A549 (cell line): ENCODE measurements around the gene ELMOD1. TPM values are rescaled to one million over a fixed set of nuclear protein-coding genes. Genes with fewer than 3 reads are reported as not detected.
A peak's percentile ranks its signal among the peaks of the same experiment; 100 is the strongest.

Experiments used
- ATAC-seq, 2 experiments: fragments of 200-7000 bp in 1 of 2; fragments of >200 bp in 1 of 2; cut with Nextera tagmentation in 1 of 2; cut with Tn5 transposase in 1 of 2; 3 replicates each; pipeline versions ENCODE4 v1.8.0 to v1.9.1; 2018 to 2020; ENCODE audit warnings: mild to moderate bottlenecking in 1 of 2, moderate library complexity in 1 of 2
- CTCF ChIA-PET: fragments of 300-600 bp; sonication (Branson Sonifier 250); formaldehyde crosslinking; extraction: SDS; loops from one replicate; lab custom pipeline; 2021; ENCODE audit warnings: antibody characterized with exemption, inconsistent platforms; lab: Yijun Ruan, JAX
- POLR2A ChIA-PET: fragments of 350-600 bp; formaldehyde crosslinking; extraction: SDS; loops from one replicate; lab custom pipeline; 2021; ENCODE audit warnings: antibody characterized with exemption, inconsistent platforms; lab: Yijun Ruan, JAX
- DNase-seq, 2 experiments: peaks; one replicate each; pipeline versions ENCODE4 v3.0.0 to v3.0.0-alpha.2; 2011 to 2016; ENCODE audit warnings: low read depth in 1 of 2, low spot score in 1 of 2
- FAIRE-seq: peaks from 2 replicates; lab custom pipeline; 2011; peaks lifted over from hg19 to GRCh38; lab: Jason Lieb, UNC
- H3K27ac ChIP-seq, 2 experiments: fragments of >200 bp; sonication (Bioruptor Twin); formaldehyde crosslinking; 3 replicates each; pipeline ENCODE4 v1.5.1; 2016 to 2017
- H3K4me1 ChIP-seq: fragments of >200 bp; sonication (Bioruptor Twin); formaldehyde crosslinking; 3 replicates; pipeline ENCODE4 v1.6.1; 2016
- H3K4me2 ChIP-seq: fragments of >200 bp; sonication (Bioruptor Twin); formaldehyde crosslinking; 3 replicates; pipeline ENCODE4 v1.6.1; 2016
- H3K4me3 ChIP-seq: fragments of >200 bp; sonication (Bioruptor Twin); formaldehyde crosslinking; 3 replicates; pipeline ENCODE4 v1.5.1; 2016
- H3K9me3 ChIP-seq: fragments of >200 bp; sonication (Bioruptor Twin); formaldehyde crosslinking; 3 replicates; pipeline ENCODE4 v1.6.1; 2016
- CBX8 ChIP-seq: fragments of 200-600 bp; sonication (generic); IDR thresholded peaks from 2 replicates; pipeline ENCODE4 v1.6.1; 2016
- CEBPB ChIP-seq, 2 experiments: fragments of >200 bp in 1 of 2; sonication (Bioruptor Twin) in 1 of 2; formaldehyde crosslinking in 1 of 2; IDR thresholded peaks; 2 replicates each; pipeline ENCODE4 v1.6.1; 2012 to 2016
- CHD2 ChIP-seq: fragments of 150-350 bp; IDR thresholded peaks from 2 replicates; pipeline ENCODE4 v1.6.1; 2014; ENCODE audit warnings: low read length; ENCODE audit not compliant: partially characterized antibody
- EP300 ChIP-seq, 2 experiments: fragments of >200 bp; sonication (Bioruptor Twin); formaldehyde crosslinking; IDR thresholded peaks; 2 replicates in 1 of 2; 3 replicates in 1 of 2; pipeline ENCODE4 v1.6.1; 2016 to 2017
- FOSL2 ChIP-seq, 2 experiments: fragments of 450-650 bp in 1 of 2; fragments of >200 bp in 1 of 2; sonication (Bioruptor Twin) in 1 of 2; formaldehyde crosslinking; IDR thresholded peaks; 2 replicates each; pipeline versions ENCODE4 v1.5.0 to v1.6.1; 2016 to 2020; ENCODE audit warnings: mild to moderate bottlenecking in 1 of 2, moderate library complexity in 1 of 2
- GATA3 ChIP-seq: IDR thresholded peaks from 2 replicates; pipeline ENCODE4 v1.6.1; 2012; ENCODE audit warnings: borderline replicate concordance
- JUN ChIP-seq, 2 experiments: fragments of >200 bp; sonication (Bioruptor Twin); formaldehyde crosslinking; IDR thresholded peaks; 2 replicates in 1 of 2; 3 replicates in 1 of 2; pipeline ENCODE4 v1.6.1; 2016 to 2017
- JUNB ChIP-seq: fragments of >200 bp; sonication (Bioruptor Twin); formaldehyde crosslinking; IDR thresholded peaks from 2 replicates; pipeline ENCODE4 v1.6.1; 2016
- KDM5A ChIP-seq: fragments of 200-600 bp; sonication (generic); IDR thresholded peaks from 2 replicates; pipeline ENCODE4 v1.6.1; 2016; ENCODE audit warnings: antibody characterized with exemption, mild to moderate bottlenecking
- MAFK ChIP-seq: fragments of 450-650 bp; IDR thresholded peaks from 2 replicates; pipeline ENCODE4 v1.6.1; 2014; ENCODE audit not compliant: partially characterized antibody
- MAZ ChIP-seq: fragments of 150-350 bp; IDR thresholded peaks from 2 replicates; pipeline ENCODE4 v1.6.1; 2014; ENCODE audit warnings: antibody characterized with exemption, low read depth, low read length, borderline replicate concordance
- MYC ChIP-seq: IDR thresholded peaks from 2 replicates; pipeline ENCODE4 v1.6.1; 2012; ENCODE audit warnings: mild to moderate bottlenecking, inconsistent platforms, low read length, improper control_type of control experiment, borderline replicate concordance
- RAD21 ChIP-seq, 2 experiments: fragments of >200 bp in 1 of 2; sonication (Bioruptor Twin) in 1 of 2; formaldehyde crosslinking in 1 of 2; IDR thresholded peaks in 1 of 2; conservative IDR thresholded peaks in 1 of 2; 2 replicates in 1 of 2; 3 replicates in 1 of 2; pipeline ENCODE4 v1.6.1; 2012 to 2018; ENCODE audit warnings: inconsistent platforms in 1 of 2
- RARB ChIP-seq: fragments of 250-450 bp; sonication (Bioruptor Pico); IDR thresholded peaks from 2 replicates; pipeline ENCODE4 v1.8.0; 2021; ENCODE audit warnings: mild to moderate bottlenecking, moderate library complexity
- RFX5 ChIP-seq: fragments of 450-650 bp; IDR thresholded peaks from 2 replicates; pipeline ENCODE4 v1.7.1; 2014; ENCODE audit warnings: antibody characterized with exemption, mild to moderate bottlenecking, moderate library complexity
- SMC3 ChIP-seq: fragments of >200 bp; sonication (Bioruptor Twin); formaldehyde crosslinking; IDR thresholded peaks from 3 replicates; pipeline ENCODE4 v1.6.1; 2018; ENCODE audit warnings: inconsistent platforms
- SREBF2 ChIP-seq: fragments of 450-650 bp; IDR thresholded peaks from 2 replicates; pipeline ENCODE4 v1.6.1; 2014; ENCODE audit warnings: mild to moderate bottlenecking, moderate library complexity
- TP53 ChIP-seq: fragments of 250-450 bp; sonication (Bioruptor Pico); IDR thresholded peaks from 2 replicates; pipeline ENCODE4 v1.5.0; 2021; ENCODE audit warnings: mild to moderate bottlenecking, moderate library complexity
- WGBS: methylation state at CpG from one replicate; pipeline ENCODE4 v1.1.6; 2017; ENCODE audit errors: missing lambda C conversion rate; 5-methylcytosine and 5-hydroxymethylcytosine counted together
- polyA plus RNA-seq, 4 experiments: library from polyadenylated mRNA; depleted of rRNA in 3 of 4; stranded (reverse); fragments of >200 nt; fragmentation: RNase III in 1 of 4; extraction: RNeasy Plus Mini Kit Qiagen cat#74134 plus additional on column Dnase treatment in 1 of 4; gene quantifications; 2 replicates in 3 of 4; 3 replicates in 1 of 4; pipeline ENCODE4 v1.2.3, GENCODE V29; 2011 to 2017
- TF ChIP-seq, protein P1 (sequence below): fragments of 200-600 bp; sonication (generic); IDR thresholded peaks from 2 replicates; pipeline ENCODE4 v1.6.1; 2016; ENCODE audit warnings: antibody characterized with exemption, mild to moderate bottlenecking, moderate library complexity
- TF ChIP-seq, protein P2 (sequence below): fragments of >200 bp; sonication (Bioruptor Twin); formaldehyde crosslinking; IDR thresholded peaks from 2 replicates; pipeline ENCODE4 v1.6.1; 2016
- TF ChIP-seq, protein P3 (sequence below): fragments of >200 bp; sonication (Bioruptor Twin); formaldehyde crosslinking; IDR thresholded peaks from 3 replicates; pipeline ENCODE4 v1.6.1; 2016
- TF ChIP-seq, protein P4 (sequence below): IDR thresholded peaks from 2 replicates; pipeline ENCODE4 v1.6.1; 2012
- TF ChIP-seq, protein P5 (sequence below): IDR thresholded peaks from 2 replicates; pipeline ENCODE4 v1.6.1; 2012

ELMOD1 gene
- polyA plus RNA-seq, 2 of the 4 experiments (the other 2 are of a cell fraction), result 0.04 to 0.08 TPM

DNA sequence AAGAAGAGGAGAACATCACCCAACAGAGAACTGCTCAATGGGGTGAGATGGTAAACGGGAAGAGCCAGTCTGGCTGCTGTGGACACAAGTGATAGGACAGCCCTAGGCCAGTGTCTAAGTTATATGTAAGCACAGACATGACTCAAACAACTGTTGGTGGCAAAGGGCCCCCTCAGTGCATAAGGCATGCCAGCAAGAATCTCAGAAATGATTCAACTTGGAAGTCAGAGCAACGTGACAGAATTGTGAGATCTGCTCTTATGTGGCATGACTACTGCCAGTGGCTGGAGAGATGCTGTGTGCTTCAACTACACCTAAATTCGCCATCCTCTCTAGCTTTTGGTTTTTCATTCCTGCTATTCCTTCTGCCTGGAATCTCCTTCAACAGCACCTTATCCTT is 113.5 kb downstream of the ELMOD1 start (continued):
- TF ChIP-seq, protein P1, sequence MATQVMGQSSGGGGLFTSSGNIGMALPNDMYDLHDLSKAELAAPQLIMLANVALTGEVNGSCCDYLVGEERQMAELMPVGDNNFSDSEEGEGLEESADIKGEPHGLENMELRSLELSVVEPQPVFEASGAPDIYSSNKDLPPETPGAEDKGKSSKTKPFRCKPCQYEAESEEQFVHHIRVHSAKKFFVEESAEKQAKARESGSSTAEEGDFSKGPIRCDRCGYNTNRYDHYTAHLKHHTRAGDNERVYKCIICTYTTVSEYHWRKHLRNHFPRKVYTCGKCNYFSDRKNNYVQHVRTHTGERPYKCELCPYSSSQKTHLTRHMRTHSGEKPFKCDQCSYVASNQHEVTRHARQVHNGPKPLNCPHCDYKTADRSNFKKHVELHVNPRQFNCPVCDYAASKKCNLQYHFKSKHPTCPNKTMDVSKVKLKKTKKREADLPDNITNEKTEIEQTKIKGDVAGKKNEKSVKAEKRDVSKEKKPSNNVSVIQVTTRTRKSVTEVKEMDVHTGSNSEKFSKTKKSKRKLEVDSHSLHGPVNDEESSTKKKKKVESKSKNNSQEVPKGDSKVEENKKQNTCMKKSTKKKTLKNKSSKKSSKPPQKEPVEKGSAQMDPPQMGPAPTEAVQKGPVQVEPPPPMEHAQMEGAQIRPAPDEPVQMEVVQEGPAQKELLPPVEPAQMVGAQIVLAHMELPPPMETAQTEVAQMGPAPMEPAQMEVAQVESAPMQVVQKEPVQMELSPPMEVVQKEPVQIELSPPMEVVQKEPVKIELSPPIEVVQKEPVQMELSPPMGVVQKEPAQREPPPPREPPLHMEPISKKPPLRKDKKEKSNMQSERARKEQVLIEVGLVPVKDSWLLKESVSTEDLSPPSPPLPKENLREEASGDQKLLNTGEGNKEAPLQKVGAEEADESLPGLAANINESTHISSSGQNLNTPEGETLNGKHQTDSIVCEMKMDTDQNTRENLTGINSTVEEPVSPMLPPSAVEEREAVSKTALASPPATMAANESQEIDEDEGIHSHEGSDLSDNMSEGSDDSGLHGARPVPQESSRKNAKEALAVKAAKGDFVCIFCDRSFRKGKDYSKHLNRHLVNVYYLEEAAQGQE, result no peak
- TF ChIP-seq, protein P2, sequence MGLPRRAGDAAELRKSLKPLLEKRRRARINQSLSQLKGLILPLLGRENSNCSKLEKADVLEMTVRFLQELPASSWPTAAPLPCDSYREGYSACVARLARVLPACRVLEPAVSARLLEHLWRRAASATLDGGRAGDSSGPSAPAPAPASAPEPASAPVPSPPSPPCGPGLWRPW, result no peak
- TF ChIP-seq JUNB (0 out of 2 replicates have a peak, but pooled peaks have one; percentile 43), JUN (IDR thresholded peaks at IDR 0.05) (no peak)
- TF ChIP-seq, all 56 proteins: peak for 3

DNA sequence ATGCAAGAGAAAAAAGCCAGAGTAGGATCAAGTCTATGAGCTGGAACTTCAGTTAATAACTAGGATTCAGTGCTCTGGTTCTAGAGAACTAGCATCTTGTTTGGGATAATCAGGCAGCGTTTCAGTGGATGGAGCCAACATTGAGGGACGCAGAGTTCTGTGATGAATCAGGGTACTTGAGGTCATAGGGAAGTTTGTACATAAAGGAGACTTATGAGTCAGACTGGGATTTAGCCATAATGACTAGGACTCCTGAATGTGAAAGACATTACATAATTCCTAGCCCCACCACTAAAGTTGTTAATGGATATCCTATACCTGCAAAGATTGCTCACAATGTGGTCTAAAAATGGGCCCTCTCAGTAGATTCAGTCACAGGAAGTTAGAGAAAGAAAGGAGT is 114.1 kb downstream of the ELMOD1 start:
- Histone ChIP-seq H3K4me3 (no peak overlapping the region), H3K27ac (peak overlapping the region; percentile 60 to 72), H3K4me1 (peaks cover 37% of the 10 kb centered on the region), H3K4me2 (peak overlapping the region; percentile 59), H3K9me3 (no peaks in the 10 kb centered on the region)
- WGBS, result 0% methylated on average over 2 of the region's 2 CpGs
- DNase-seq, result peak; percentile 31 to 62
- no peak for FAIRE-seq
- TF ChIP-seq FOSL2 (IDR thresholded peaks at IDR 0.05), result peak; percentile 74
- peak; percentile 84 for TF ChIP-seq FOSL2 (CRISPR knock-in tag; IDR thresholded peaks at IDR 0.05)
- TF ChIP-seq TP53 (CRISPR knock-in tag), result no peak
- peak; percentile 82 for TF ChIP-seq JUNB
- TF ChIP-seq CEBPB (IDR thresholded peaks at IDR 0.05), result peak; percentile 22 to 75; a peak in 2 of 4 replicates
- peak; percentile 54; the same call in 1 of the 2 replicates for TF ChIP-seq GATA3
- CTCF ChIA-PET, result interaction anchor here (1.0 kb wide), 1 partner anchor 16 kb away, joined by 4 read pairs; no protein-coding TSS in a partner anchor
- POLR2A ChIA-PET, result no interaction called here
- peak; percentile 91 to 96 for ATAC-seq

DNA sequence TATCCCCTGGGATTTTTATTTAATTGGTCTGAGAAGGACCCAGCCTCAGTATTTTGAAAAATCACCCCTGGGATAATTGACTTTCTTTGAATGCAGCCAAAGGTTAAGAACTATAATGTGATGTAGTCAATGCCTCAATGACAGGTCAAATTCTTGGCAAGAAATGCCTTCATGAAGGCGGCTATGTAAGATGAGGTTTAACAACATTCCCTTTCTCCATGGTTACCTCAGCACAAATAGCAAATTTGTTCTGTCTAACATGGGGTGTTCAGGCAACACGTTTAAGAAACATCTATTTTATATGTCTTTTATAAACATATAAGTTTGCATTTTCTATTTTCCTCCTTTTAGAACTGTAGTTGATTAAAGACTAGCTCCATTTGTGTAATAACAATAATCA is 115.6 kb downstream of the ELMOD1 start:
- 48% methylated on average over 2 of the region's 2 CpGs for WGBS
- Histone ChIP-seq H3K4me2 (no peak overlapping the region), H3K27ac (peak overlapping the region in 1 of 2 experiments; percentile 60; a peak in 1 of 6 replicates), H3K4me1 (peaks cover 37% of the 10 kb centered on the region), H3K9me3 (no peaks in the 10 kb centered on the region), H3K4me3 (no peak overlapping the region)
- POLR2A ChIA-PET, result interaction anchor here (0.6 kb wide), 1 partner anchor 305 kb away, joined by 3 read pairs; no protein-coding TSS in a partner anchor
- TF ChIP-seq RARB (CRISPR knock-in tag) (no peak), GATA3 (no peak), KDM5A (no peak), EP300 (IDR thresholded peaks at IDR 0.05) (no peak), SMC3 (no peak), JUNB (no peak), MYC (no peak), SREBF2 (no peak), MAFK (no peak), RAD21 (conservative IDR thresholded peaks at IDR 0.05 in 1 of 2, IDR thresholded peaks at IDR 0.05 in 1 of 2) (no peak), MAZ (no peak), CBX8 (no peak), JUN (IDR thresholded peaks at IDR 0.05) (no peak), CHD2 (no peak), RFX5 (no peak)
- TF ChIP-seq, protein P2, result no peak
- TF ChIP-seq, protein P3, sequence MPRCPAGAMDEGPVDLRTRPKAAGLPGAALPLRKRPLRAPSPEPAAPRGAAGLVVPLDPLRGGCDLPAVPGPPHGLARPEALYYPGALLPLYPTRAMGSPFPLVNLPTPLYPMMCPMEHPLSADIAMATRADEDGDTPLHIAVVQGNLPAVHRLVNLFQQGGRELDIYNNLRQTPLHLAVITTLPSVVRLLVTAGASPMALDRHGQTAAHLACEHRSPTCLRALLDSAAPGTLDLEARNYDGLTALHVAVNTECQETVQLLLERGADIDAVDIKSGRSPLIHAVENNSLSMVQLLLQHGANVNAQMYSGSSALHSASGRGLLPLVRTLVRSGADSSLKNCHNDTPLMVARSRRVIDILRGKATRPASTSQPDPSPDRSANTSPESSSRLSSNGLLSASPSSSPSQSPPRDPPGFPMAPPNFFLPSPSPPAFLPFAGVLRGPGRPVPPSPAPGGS, result no peak
- TF ChIP-seq, protein P4, sequence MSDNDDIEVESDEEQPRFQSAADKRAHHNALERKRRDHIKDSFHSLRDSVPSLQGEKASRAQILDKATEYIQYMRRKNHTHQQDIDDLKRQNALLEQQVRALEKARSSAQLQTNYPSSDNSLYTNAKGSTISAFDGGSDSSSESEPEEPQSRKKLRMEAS, result no peak
- TF ChIP-seq, protein P5, sequence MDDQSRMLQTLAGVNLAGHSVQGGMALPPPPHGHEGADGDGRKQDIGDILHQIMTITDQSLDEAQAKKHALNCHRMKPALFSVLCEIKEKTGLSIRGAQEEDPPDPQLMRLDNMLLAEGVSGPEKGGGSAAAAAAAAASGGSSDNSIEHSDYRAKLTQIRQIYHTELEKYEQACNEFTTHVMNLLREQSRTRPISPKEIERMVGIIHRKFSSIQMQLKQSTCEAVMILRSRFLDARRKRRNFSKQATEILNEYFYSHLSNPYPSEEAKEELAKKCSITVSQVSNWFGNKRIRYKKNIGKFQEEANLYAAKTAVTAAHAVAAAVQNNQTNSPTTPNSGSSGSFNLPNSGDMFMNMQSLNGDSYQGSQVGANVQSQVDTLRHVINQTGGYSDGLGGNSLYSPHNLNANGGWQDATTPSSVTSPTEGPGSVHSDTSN, result no peak
- FAIRE-seq (no peak), DNase-seq (no peak), ATAC-seq (no peak)
- CTCF ChIA-PET, result interaction anchor here (1.2 to 1.3 kb wide), 3 partner anchors 17 to 143 kb away, joined by 3 to 4 read pairs (median 3); no protein-coding TSS in a partner anchor
